Astrocyte (in vitro differentiated cells and primary cell): ENCODE measurements around the gene DUSP8. TPM values are rescaled to one million over a fixed set of nuclear protein-coding genes. Genes with fewer than 3 reads are reported as not detected.
"Not testable (repeated sequence)": the region's sequence is repeated elsewhere in the genome, so short reads cannot be mapped to it uniquely, and the experiment has no call there.

Source experiments
- DNase-seq: peaks from one replicate; pipeline ENCODE4 v3.0.0-alpha.2; 2010; ENCODE audit warnings: low read depth
- FAIRE-seq: peaks from 2 replicates; lab custom pipeline; 2011; peaks lifted over from hg19 to GRCh38; lab: Jason Lieb, UNC
- H2AFZ ChIP-seq: 2 replicates; pipeline ENCODE4 v1.6.0; 2012; ENCODE audit warnings: low read depth, low read length, inconsistent platforms
- H3K27ac ChIP-seq: 2 replicates; pipeline ENCODE4 v1.5.1; 2011; ENCODE audit warnings: low read depth, low read length, inconsistent platforms
- H3K27me3 ChIP-seq: 2 replicates; pipeline ENCODE4 v1.6.0; 2011; ENCODE audit warnings: low read length, inconsistent platforms; ENCODE audit not compliant: insufficient read depth
- H3K36me3 ChIP-seq: 2 replicates; pipeline ENCODE4 v1.5.1; 2011; ENCODE audit warnings: low read length, inconsistent platforms; ENCODE audit not compliant: insufficient read depth
- H3K4me1 ChIP-seq: 2 replicates; pipeline ENCODE4 v1.5.1; 2011; ENCODE audit warnings: low read length, inconsistent platforms; ENCODE audit not compliant: insufficient read depth
- H3K4me2 ChIP-seq: 2 replicates; pipeline ENCODE4 v1.6.0; 2012; ENCODE audit warnings: low read length, inconsistent platforms
- H3K4me3 ChIP-seq: 2 replicates; pipeline ENCODE4 v1.5.1; 2011; ENCODE audit warnings: low read depth, mild to moderate bottlenecking, low read length, inconsistent platforms; ENCODE audit not compliant: insufficient read depth
- H3K79me2 ChIP-seq: 2 replicates; pipeline ENCODE4 v1.6.0; 2012; ENCODE audit warnings: mild to moderate bottlenecking, low read length, inconsistent platforms; ENCODE audit not compliant: insufficient read depth
- H3K9ac ChIP-seq: 2 replicates; pipeline ENCODE4 v1.6.0; 2012; ENCODE audit warnings: mild to moderate bottlenecking, low read length, inconsistent platforms
- H3K9me3 ChIP-seq: 2 replicates; pipeline ENCODE4 v1.5.1; 2012; ENCODE audit warnings: low read depth, mild to moderate bottlenecking, low read length, inconsistent platforms; ENCODE audit not compliant: insufficient read depth
- H4K20me1 ChIP-seq: 2 replicates; pipeline ENCODE4 v1.6.0; 2012; ENCODE audit warnings: low read length, inconsistent platforms; ENCODE audit not compliant: insufficient read depth
- H3K27ac Mint-ChIP-seq: one replicate; pipeline ENCODE4 v1.8.0; 2021; ENCODE audit warnings: mild to moderate bottlenecking, mixed read lengths; ENCODE audit not compliant: unreplicated experiment
- H3K27me3 Mint-ChIP-seq: one replicate; pipeline ENCODE4 v1.8.0; 2021; ENCODE audit warnings: low read depth, mixed read lengths; ENCODE audit not compliant: unreplicated experiment
- H3K36me3 Mint-ChIP-seq: one replicate; pipeline ENCODE4 v1.8.0; 2021; ENCODE audit warnings: low read depth, mixed read lengths; ENCODE audit not compliant: unreplicated experiment
- H3K4me1 Mint-ChIP-seq: one replicate; pipeline ENCODE4 v1.8.0; 2021; ENCODE audit warnings: low read depth, mixed read lengths; ENCODE audit not compliant: unreplicated experiment
- H3K4me3 Mint-ChIP-seq: one replicate; pipeline ENCODE4 v1.8.0; 2021; ENCODE audit warnings: mild to moderate bottlenecking, moderate library complexity, mixed read lengths; ENCODE audit not compliant: unreplicated experiment
- H3K9me3 Mint-ChIP-seq: one replicate; pipeline ENCODE4 v1.8.0; 2021; ENCODE audit warnings: mild to moderate bottlenecking, mixed read lengths; ENCODE audit not compliant: unreplicated experiment
- EZH2 ChIP-seq: IDR thresholded peaks from 2 replicates; pipeline ENCODE4 v1.6.1; 2012; ENCODE audit warnings: mild to moderate bottlenecking, low read length, inconsistent platforms; ENCODE audit not compliant: insufficient read depth
- total RNA-seq: library from RNA; stranded (reverse); gene quantifications from 2 replicates; pipeline ENCODE4 v1.2.1, GENCODE V29; 2021
- TF ChIP-seq, protein P1 (sequence below): IDR thresholded peaks from 2 replicates; pipeline ENCODE4 v1.5.1; 2011; ENCODE audit warnings: low read depth, mild to moderate bottlenecking, inconsistent platforms, low read length, moderate library complexity; ENCODE audit not compliant: insufficient read depth

DUSP8 gene
- total RNA-seq, 1 donor from 2014 or later, result 14.8 TPM

DNA sequence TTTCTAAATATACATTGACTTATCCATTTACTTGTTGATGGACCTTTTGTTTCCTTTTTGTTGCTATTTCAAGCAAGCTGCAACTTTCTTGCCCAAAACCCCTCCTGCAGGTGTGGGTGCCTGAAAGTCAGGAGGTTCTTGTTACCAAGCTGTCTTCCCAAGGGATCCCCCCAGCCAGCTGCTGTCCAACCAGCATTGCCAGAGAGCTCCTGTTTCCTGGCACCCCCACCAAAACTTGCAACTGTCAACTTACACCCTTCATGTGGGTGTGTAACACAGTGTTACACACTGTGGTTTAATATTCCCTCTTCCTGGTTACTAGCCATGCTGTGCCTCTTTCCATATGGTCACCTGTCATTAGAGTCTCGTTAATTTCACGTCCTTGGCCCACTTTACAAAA, 14.6 kb upstream of the DUSP8 start:
- H3K79me2 ChIP-seq, result no peaks in the 10 kb centered on the region
- no peak overlapping the region for H3K27ac Mint-ChIP-seq
- no peak overlapping the region for H3K9ac ChIP-seq
- H3K27me3 Mint-ChIP-seq, result peaks cover 36% of the 10 kb centered on the region
- no peaks in the 10 kb centered on the region for H3K9me3 Mint-ChIP-seq
- H3K4me3 Mint-ChIP-seq, result no peak overlapping the region
- no peak overlapping the region for H2AFZ ChIP-seq
- TF ChIP-seq, protein P1, sequence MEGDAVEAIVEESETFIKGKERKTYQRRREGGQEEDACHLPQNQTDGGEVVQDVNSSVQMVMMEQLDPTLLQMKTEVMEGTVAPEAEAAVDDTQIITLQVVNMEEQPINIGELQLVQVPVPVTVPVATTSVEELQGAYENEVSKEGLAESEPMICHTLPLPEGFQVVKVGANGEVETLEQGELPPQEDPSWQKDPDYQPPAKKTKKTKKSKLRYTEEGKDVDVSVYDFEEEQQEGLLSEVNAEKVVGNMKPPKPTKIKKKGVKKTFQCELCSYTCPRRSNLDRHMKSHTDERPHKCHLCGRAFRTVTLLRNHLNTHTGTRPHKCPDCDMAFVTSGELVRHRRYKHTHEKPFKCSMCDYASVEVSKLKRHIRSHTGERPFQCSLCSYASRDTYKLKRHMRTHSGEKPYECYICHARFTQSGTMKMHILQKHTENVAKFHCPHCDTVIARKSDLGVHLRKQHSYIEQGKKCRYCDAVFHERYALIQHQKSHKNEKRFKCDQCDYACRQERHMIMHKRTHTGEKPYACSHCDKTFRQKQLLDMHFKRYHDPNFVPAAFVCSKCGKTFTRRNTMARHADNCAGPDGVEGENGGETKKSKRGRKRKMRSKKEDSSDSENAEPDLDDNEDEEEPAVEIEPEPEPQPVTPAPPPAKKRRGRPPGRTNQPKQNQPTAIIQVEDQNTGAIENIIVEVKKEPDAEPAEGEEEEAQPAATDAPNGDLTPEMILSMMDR, result no peak
- TF ChIP-seq EZH2, result no peak
- H3K4me3 ChIP-seq, result no peak overlapping the region
- no peaks in the 10 kb centered on the region for H3K9me3 ChIP-seq
- DNase-seq (no peak), FAIRE-seq (no peak)
- H3K27me3 ChIP-seq, result peaks cover 17% of the 10 kb centered on the region
- H3K4me1 Mint-ChIP-seq, result peaks cover 5% of the 10 kb centered on the region
- H4K20me1 ChIP-seq, result no peaks in the 10 kb centered on the region
- H3K4me2 ChIP-seq, result no peak overlapping the region
- H3K27ac ChIP-seq, result no peak overlapping the region
- H3K36me3 Mint-ChIP-seq, result peaks cover 3% of the 10 kb centered on the region
- H3K36me3 ChIP-seq, result no peaks in the 10 kb centered on the region
- no peaks in the 10 kb centered on the region for H3K4me1 ChIP-seq

DNA sequence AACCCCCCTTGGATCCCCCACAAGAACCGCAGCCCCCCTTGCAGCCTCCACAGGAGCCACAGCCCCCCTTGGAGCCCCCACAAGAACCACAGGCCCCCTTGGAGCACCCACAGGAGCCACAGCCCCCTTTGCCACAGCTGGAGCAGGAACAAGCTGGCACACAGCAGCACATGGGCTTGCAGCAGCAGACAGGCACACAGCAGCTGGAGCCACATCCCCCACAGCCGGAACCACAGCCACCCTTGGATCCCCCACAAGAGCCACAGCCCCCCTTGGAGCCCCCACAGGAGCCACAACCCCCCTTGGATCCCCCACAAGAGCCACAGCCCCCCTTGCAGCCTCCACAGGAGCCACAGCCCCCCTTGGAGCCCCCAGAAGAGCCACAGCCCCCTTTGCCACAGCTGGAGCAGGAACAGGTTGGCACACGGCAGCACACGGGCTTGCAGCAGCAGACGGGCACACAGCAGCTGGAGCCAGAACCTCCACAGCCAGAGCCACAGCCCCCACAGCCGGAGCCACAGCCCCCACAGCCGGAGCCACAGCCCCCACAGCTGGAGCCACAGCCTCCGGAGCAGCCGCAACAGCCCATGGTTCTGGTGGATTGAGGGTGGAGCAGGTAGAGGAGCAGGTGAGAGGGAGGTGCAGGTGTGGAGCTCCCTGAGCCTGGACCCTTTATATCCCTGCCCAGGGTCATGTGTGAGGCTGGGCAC, 12.7 kb upstream of the DUSP8 start, which contains the start of gene KRTAP5-1:
KRTAP5-1 (minus strand) TSS at position 623 of the 710 bp plus-strand sequence; CDS start at position 589, 34 bp downstream.
- H3K9me3 ChIP-seq, H2AFZ ChIP-seq, H3K4me1 Mint-ChIP-seq, H3K36me3 ChIP-seq, H3K79me2 ChIP-seq, H3K27ac Mint-ChIP-seq, H4K20me1 ChIP-seq, H3K9me3 Mint-ChIP-seq, DNase-seq, H3K4me1 ChIP-seq, H3K4me3 ChIP-seq, H3K4me2 ChIP-seq, H3K4me3 Mint-ChIP-seq, H3K27ac ChIP-seq, FAIRE-seq, H3K36me3 Mint-ChIP-seq, H3K9ac ChIP-seq: not testable (repeated sequence)
- peaks cover 35% of the 10 kb centered on the region for H3K27me3 Mint-ChIP-seq
- H3K27me3 ChIP-seq, result peaks cover 11% of the 10 kb centered on the region

DNA sequence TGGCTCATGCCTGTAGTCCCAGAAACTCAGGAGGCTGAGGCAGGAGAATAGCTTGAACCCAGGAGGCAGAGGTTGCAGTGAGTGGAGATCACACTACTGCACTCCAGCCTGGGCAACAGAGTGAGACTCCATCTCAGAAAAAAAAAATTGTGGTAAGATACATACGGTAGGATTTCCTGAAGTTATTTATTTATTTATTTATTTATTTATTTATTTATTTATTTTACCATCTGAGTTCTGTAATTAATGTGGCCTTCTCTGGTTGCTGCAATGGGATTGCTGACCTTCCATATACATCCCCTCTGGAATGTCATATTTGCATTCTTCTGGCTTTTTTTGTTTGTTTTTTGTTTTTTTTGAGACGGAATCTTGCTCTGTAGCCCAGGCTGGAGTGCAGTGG, 10.8 kb upstream of the DUSP8 start:
- H3K27ac Mint-ChIP-seq, H3K4me3 Mint-ChIP-seq, H3K4me2 ChIP-seq, H3K4me1 ChIP-seq, H2AFZ ChIP-seq, H3K9ac ChIP-seq, DNase-seq, H3K9me3 ChIP-seq, FAIRE-seq, H4K20me1 ChIP-seq, H3K4me1 Mint-ChIP-seq, H3K4me3 ChIP-seq, H3K27ac ChIP-seq, H3K27me3 ChIP-seq, H3K36me3 Mint-ChIP-seq, H3K79me2 ChIP-seq, H3K36me3 ChIP-seq: not testable (repeated sequence)
- H3K27me3 Mint-ChIP-seq, result peaks cover 36% of the 10 kb centered on the region
- H3K9me3 Mint-ChIP-seq, result peaks cover 10% of the 10 kb centered on the region
